Stomach (tissue), 4 donors: ENCODE results near the gene COX5A.

ENCODE experiments used
- EP300 ChIP-seq: sonication (generic); formaldehyde crosslinking; IDR thresholded peaks from one replicate; pipeline ENCODE4 v1.6.1; 2017; ENCODE audit warnings: antibody characterized with exemption
- POLR2A ChIP-seq, 4 donors: fragments of 450-650 bp; IDR thresholded peaks; one replicate each; pipeline ENCODE4 v1.6.1; 2016; ENCODE audit warnings: antibody characterized with exemption in 4 of 4, control low read depth in 2 of 4, mild to moderate bottlenecking in 1 of 4, moderate library complexity in 1 of 4
- POLR2AphosphoS5 ChIP-seq, 3 donors: sonication (generic); formaldehyde crosslinking; IDR thresholded peaks; one replicate each; pipeline ENCODE4 v1.6.1; 2016; ENCODE audit warnings: antibody characterized with exemption in 3 of 3
- TF ChIP-seq, protein P1 (sequence below), 7 experiments: fragments of 450-650 bp in 4 of 7; fragments of 200-600 bp in 3 of 7; sonication (generic) in 3 of 7; IDR thresholded peaks; one replicate each; pipeline ENCODE4 v1.5.1; 2016 to 2019; ENCODE audit warnings: antibody characterized with exemption in 7 of 7, control low read depth in 2 of 7, mild to moderate bottlenecking in 1 of 7

DNA sequence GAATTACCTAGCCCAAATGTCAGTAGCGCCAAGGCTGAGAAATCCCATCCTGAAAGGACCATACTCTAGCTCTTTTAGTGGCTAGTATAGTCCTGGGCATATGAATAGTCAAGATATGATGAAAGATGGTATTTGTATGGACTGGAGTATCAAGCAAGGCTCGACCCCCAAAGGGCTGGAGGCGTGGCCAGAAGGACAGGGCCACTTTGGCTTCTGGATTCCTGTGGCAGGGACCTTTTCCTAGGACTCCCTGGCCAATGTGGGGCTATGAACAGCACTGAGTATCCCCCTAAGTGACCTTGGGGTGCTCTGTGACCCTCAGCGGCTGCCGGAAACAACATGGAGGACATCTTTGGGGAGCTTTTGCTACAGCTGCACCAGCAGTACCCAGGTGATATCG, 42.0 kb downstream of the COX5A start:
- TF ChIP-seq EP300 (no peak), POLR2AphosphoS5 (IDR thresholded peaks at IDR 0.05) (no peak), POLR2A (IDR thresholded peaks at IDR 0.05) (no peak)
- TF ChIP-seq, protein P1, sequence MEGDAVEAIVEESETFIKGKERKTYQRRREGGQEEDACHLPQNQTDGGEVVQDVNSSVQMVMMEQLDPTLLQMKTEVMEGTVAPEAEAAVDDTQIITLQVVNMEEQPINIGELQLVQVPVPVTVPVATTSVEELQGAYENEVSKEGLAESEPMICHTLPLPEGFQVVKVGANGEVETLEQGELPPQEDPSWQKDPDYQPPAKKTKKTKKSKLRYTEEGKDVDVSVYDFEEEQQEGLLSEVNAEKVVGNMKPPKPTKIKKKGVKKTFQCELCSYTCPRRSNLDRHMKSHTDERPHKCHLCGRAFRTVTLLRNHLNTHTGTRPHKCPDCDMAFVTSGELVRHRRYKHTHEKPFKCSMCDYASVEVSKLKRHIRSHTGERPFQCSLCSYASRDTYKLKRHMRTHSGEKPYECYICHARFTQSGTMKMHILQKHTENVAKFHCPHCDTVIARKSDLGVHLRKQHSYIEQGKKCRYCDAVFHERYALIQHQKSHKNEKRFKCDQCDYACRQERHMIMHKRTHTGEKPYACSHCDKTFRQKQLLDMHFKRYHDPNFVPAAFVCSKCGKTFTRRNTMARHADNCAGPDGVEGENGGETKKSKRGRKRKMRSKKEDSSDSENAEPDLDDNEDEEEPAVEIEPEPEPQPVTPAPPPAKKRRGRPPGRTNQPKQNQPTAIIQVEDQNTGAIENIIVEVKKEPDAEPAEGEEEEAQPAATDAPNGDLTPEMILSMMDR (IDR thresholded peaks at IDR 0.05), result no peak
